Tongue (tissue), 2 donors: ENCODE data around the gene DAO. TPM values are rescaled to one million over a fixed set of nuclear protein-coding genes. Genes with fewer than 3 reads are reported as not detected.
"Not testable (repeated sequence)": the region's sequence is repeated elsewhere in the genome, so short reads cannot be mapped to it uniquely, and the experiment has no call there.

Source experiments
- DNase-seq: peaks from one replicate; pipeline ENCODE4 v3.0.0-alpha.2; 2015
- total RNA-seq: library from RNA; depleted of rRNA; stranded (reverse); fragments of >200 nt; gene quantifications from one replicate; pipeline ENCODE4 v1.2.3, GENCODE V29; 2014

The DAO gene
- total RNA-seq, 1 donor from 2014 or later: not detected

- no peak for DNase-seq
Measured at GRCh38 chr12:108850854-108851573, 28.9 kb upstream of the DAO start.

GRCh38 chr12:108852674-108853309 lies 27.1 kb upstream of the DAO start:
- DNase-seq: no peak

GRCh38 chr12:108853426-108853825 lies 26.5 kb upstream of the DAO start:
- DNase-seq: no peak

DNA sequence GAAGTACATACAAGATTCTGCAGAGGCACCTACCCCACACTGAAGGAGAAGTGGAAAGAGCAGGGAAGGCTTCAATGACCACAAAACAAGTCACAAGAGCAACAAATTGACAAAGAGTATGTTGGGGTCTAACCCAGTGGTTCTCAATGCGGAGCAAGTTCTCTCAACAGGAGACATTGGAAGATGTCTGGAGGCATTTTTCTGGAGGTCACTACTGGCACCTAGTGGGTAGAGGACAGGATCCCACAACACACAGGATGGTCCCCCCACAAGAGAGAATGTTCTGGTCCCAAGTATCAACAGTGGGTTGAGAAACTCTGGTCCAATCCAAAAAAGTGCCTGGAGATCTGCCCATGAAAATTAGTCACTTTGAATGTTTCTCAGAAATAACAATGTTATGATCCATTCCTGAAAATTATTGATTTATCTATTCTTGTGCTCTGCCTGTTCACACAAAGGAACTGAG lies 25.9 kb upstream of the DAO start:
- no peak for DNase-seq

GRCh38 chr12:108854451-108855283 lies 25.2 kb upstream of the DAO start:
- DNase-seq: no peak

- no peak for DNase-seq
Measured at GRCh38 chr12:108855284-108856169, 24.4 kb upstream of the DAO start.

- no peak for DNase-seq
Measured at GRCh38 chr12:108856170-108856427, 23.8 kb upstream of the DAO start.

GRCh38 chr12:108856428-108857157 lies 23.3 kb upstream of the DAO start:
- DNase-seq: peak; percentile 70

GRCh38 chr12:108857158-108857407 lies 22.8 kb upstream of the DAO start:
- DNase-seq: no peak

- no peak for DNase-seq
Measured at GRCh38 chr12:108858311-108859074, 21.4 kb upstream of the DAO start.

DNA sequence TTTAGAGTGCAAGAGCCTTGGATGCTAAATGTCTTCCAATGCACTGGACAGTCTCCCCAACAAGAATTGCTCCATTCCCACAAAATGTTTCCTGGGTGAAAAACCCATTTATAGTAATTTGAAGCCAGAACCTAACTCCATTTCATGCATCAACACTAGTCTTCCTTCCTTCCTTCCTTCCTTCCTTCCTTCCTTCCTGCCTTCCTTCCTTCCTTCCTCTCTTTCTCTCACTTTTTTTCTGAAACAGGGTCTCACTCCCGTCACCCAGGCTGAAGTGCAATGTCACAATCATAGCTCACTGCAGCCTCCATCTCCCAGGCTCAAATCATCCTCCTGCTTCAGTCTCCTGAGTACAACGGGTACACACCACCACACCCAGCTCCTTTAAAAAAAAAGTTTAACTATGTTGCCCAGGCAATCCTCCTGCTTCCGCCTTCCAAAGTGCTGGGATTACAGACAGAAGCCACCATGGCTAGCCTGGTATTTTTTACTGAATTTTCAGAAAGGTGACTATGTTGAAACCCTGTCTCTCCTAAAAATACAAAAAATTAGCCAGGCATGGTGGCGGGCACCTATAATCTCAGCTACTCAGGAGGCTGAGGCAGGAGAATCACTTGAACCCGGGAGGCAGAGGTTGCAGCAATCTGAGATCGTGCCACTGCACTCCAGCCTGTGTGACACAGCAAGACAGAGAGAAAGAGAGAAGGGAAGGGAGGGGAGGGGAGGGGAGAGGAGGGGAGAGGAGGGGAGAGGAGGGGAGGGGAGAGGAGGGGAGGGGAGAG lies 20.6 kb upstream of the DAO start:
- DNase-seq: not testable (repeated sequence)

GRCh38 chr12:108859923-108860291 lies 20.0 kb upstream of the DAO start:
- DNase-seq: no peak

GRCh38 chr12:108860443-108860842 lies 19.4 kb upstream of the DAO start:
- DNase-seq: no peak

DNA sequence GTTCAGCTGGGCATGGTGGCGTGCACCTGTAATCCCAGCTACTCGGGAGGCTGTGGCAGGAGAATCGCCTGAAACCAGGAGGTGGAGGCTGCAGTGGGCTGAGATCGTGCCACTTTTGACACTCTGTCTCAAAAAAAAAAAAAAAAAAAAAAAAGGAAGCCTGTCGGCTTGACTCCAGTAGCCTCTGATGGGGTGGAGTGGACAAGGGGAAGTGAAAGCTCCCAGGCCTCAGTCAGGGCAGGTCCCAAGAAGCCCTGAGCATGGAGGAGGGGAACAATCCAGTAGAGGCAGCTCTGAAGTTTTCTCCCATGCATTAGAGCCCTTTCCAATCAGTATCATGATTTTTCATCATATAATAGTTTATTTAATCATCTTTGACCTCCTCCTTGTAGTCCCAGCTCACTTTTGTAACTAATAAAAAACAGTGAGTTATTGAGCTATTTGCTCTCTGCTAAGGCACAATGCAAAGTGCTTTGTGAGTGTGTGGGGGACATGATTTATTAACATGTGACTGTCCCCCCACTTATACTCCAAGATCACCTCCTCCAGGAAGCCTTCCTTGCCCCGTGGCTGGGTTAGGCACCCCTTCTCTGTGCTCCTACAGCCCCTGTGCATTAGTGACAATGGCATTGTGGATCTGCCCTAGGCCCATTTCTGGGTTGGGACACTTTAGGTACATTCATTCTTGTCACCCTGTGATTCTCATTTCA lies 17.9 kb upstream of the DAO start:
- no peak for DNase-seq

GRCh38 chr12:108862588-108862959 lies 17.3 kb upstream of the DAO start:
- DNase-seq: no peak

DNA sequence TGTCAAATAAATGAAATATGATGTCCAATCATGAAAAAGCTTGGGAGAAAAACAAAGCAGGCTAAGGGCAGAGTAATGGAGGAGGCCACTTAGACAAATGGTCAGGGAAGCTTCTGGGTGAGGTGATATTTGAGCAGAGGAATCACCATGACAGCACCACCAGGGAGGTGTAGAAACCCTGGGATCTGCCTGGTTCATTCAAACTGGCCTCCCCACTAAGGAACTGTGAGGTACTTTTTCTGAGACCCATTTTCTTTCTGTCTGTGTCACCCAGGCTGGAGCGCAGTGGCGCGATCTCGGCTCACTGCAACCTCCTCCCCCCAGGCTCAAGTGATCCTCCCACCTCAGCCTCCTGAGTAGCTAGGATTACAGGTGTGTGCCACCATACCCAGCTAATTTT lies 14.7 kb upstream of the DAO start:
- DNase-seq: no peak

GRCh38 chr12:108866083-108866482 lies 13.8 kb upstream of the DAO start:
- not testable (repeated sequence) for DNase-seq

- no peak for DNase-seq
Measured at GRCh38 chr12:108868781-108869180, 11.1 kb upstream of the DAO start.

DNA sequence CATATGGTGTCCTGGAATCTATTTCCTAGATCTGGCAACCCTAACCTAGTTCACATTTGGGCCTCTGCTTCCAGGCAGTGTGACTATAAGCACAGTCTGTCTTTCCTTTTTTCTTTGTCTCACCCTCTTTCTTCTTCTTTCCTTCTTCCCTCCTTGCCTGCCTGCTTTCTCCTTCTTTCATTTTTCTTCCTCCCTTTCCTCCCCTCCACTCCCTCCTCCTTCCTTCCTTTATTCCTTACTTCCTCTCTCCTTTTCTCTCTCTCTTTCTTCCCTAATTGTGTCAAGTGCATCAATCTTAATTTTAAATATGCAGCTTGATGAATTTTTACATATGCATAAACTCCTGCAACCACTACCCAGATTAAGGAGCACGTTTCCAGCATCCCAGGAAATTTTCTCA lies 4.6 kb upstream of the DAO start:
- no peak for DNase-seq
